ENCODE results near the gene PDXK. TPM values are rescaled to one million over a fixed set of nuclear protein-coding genes. Genes with fewer than 3 reads are reported as not detected.

PDXK gene
- total and polyA plus RNA-seq, 10 of the 15 experiments (the other 5 are each of a cell fraction or from before 2014, with no cell fraction given): 3.7 to 141 (median 60.0) TPM

DNA sequence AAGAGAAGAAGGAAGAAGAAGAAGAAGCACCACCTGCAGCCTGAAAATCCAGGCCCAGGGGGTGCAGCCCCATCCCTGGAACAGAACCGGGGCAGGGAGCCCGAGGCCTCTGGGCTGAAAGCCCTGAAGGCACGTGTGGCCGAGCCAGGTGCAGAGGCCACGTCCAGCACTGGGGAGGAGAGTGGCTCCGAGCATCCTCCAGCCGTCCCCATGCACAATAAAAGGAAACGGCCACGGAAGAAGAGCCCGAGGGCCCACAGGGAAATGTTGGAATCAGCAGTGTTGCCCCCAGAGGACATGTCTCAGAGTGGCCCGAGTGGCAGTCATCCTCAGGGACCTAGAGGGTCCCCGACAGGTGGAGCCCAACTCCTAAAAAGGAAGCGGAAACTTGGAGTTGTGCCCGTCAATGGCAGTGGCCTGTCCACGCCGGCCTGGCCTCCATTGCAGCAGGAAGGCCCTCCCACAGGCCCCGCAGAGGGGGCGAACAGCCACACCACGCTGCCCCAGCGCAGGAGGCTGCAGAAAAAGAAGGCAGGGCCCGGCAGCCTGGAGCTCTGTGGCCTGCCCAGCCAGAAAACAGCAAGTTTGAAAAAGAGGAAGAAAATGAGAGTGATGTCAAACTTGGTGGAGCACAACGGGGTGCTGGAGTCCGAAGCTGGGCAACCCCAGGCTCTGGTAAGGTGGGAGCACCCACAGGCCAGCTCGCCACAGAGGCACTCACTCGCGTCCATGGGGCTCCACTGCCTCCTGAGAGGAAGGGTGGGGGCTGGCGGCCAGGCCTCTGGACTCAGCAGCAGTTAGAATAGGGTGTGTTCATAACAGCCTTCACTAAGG lies 31.1 kb upstream of the PDXK start:
- no peaks in the 10 kb centered on the region for H3K79me2 ChIP-seq (ENCODE audit: control insufficient read depth, insufficient read depth, low read length)
- no peak overlapping the region for H2AFZ ChIP-seq (ENCODE audit: control insufficient read depth, low read depth, low read length)
- FAIRE-seq: no peak
- H4K20me1 ChIP-seq (ENCODE audit: control insufficient read depth, insufficient read depth): no peaks in the 10 kb centered on the region
- CTCF ChIA-PET: interaction anchor here (1.0 kb wide), 1 partner anchor 42 kb away, joined by 3 read pairs; no protein-coding TSS in a partner anchor
- ATAC-seq: peak; percentile 38
- WGBS (ENCODE audit: insufficient coverage, insufficient replicate concordance, low lambda C conversion rate, missing lambda C conversion rate): 69% methylated on average over 27 of the region's 27 CpGs
- H3K4me3 ChIP-seq: no peak overlapping the region
- peaks cover 38 to 60% of the 10 kb centered on the region in 2 experiments for H3K36me3 ChIP-seq (ENCODE audit: control insufficient read depth in 2 of 2, insufficient read depth in 2 of 2, low read length in 1 of 2)
- intact Hi-C loops (cut with micrococcal nuclease; ENCODE audit: unreplicated experiment) (no loop called here), in situ Hi-C loops (cut with MboI) (loop anchor here (25.0 kb wide), 1 partner anchor 1475 kb away; the partner anchor contains the start of gene ABCG1)
- no peak for DNase-seq (ENCODE audit: low read depth, low spot score)
- SMC1A ChIA-PET (ENCODE audit: uncharacterized antibody, unreplicated experiment): interaction anchor here (1.2 kb wide), 1 partner anchor 92 kb away, joined by 3 read pairs; no protein-coding TSS in a partner anchor
- RAD21 ChIA-PET (ENCODE audit: unreplicated experiment): no interaction called here
- H3K9me3 ChIP-seq (replicated peaks; ENCODE audit: control insufficient read depth, insufficient read depth, low read length): no peaks in the 10 kb centered on the region
- POLR2A ChIA-PET: no interaction called here
- no peaks in the 10 kb centered on the region for H3K27me3 ChIP-seq (replicated peaks in 1 of 2; ENCODE audit: control insufficient read depth in 2 of 2, insufficient read depth in 2 of 2, low read length in 1 of 2)
- no peak overlapping the region for H3K9ac ChIP-seq (ENCODE audit: control insufficient read depth, insufficient read depth, low read length)
- TF ChIP-seq, protein P1, sequence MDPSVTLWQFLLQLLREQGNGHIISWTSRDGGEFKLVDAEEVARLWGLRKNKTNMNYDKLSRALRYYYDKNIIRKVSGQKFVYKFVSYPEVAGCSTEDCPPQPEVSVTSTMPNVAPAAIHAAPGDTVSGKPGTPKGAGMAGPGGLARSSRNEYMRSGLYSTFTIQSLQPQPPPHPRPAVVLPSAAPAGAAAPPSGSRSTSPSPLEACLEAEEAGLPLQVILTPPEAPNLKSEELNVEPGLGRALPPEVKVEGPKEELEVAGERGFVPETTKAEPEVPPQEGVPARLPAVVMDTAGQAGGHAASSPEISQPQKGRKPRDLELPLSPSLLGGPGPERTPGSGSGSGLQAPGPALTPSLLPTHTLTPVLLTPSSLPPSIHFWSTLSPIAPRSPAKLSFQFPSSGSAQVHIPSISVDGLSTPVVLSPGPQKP (IDR thresholded peaks at IDR 0.05; ENCODE audit: low read depth, low read length): no peak
- TF ChIP-seq ZNF24 (IDR thresholded peaks at IDR 0.05): no peak
- TF ChIP-seq MXI1 (IDR thresholded peaks at IDR 0.05; ENCODE audit: low read depth, low read length): no peak
- TF ChIP-seq TCF7 (IDR thresholded peaks at IDR 0.05; ENCODE audit: borderline replicate concordance): no peak
- TF ChIP-seq, protein P2, sequence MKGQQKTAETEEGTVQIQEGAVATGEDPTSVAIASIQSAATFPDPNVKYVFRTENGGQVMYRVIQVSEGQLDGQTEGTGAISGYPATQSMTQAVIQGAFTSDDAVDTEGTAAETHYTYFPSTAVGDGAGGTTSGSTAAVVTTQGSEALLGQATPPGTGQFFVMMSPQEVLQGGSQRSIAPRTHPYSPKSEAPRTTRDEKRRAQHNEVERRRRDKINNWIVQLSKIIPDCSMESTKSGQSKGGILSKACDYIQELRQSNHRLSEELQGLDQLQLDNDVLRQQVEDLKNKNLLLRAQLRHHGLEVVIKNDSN (IDR thresholded peaks at IDR 0.05; ENCODE audit: borderline replicate concordance, extremely low read length, insufficient read depth, low read depth, low read length): no peak
- TF ChIP-seq POLR2A (IDR thresholded peaks at IDR 0.05; ENCODE audit: low read depth, low read length): no peak
- TF ChIP-seq, protein P3, sequence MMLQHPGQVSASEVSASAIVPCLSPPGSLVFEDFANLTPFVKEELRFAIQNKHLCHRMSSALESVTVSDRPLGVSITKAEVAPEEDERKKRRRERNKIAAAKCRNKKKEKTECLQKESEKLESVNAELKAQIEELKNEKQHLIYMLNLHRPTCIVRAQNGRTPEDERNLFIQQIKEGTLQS (IDR thresholded peaks at IDR 0.05; ENCODE audit: borderline replicate concordance, extremely low read depth, low read depth, low read length): no peak
- TF ChIP-seq NFYB (IDR thresholded peaks at IDR 0.05; ENCODE audit: insufficient read depth, low read depth, low read length): no peak
- TF ChIP-seq ZBED1 (IDR thresholded peaks at IDR 0.05; ENCODE audit: borderline replicate concordance): no peak
- no peak for TF ChIP-seq RBBP5 (conservative IDR thresholded peaks at IDR 0.05)
- TF ChIP-seq, protein P4, sequence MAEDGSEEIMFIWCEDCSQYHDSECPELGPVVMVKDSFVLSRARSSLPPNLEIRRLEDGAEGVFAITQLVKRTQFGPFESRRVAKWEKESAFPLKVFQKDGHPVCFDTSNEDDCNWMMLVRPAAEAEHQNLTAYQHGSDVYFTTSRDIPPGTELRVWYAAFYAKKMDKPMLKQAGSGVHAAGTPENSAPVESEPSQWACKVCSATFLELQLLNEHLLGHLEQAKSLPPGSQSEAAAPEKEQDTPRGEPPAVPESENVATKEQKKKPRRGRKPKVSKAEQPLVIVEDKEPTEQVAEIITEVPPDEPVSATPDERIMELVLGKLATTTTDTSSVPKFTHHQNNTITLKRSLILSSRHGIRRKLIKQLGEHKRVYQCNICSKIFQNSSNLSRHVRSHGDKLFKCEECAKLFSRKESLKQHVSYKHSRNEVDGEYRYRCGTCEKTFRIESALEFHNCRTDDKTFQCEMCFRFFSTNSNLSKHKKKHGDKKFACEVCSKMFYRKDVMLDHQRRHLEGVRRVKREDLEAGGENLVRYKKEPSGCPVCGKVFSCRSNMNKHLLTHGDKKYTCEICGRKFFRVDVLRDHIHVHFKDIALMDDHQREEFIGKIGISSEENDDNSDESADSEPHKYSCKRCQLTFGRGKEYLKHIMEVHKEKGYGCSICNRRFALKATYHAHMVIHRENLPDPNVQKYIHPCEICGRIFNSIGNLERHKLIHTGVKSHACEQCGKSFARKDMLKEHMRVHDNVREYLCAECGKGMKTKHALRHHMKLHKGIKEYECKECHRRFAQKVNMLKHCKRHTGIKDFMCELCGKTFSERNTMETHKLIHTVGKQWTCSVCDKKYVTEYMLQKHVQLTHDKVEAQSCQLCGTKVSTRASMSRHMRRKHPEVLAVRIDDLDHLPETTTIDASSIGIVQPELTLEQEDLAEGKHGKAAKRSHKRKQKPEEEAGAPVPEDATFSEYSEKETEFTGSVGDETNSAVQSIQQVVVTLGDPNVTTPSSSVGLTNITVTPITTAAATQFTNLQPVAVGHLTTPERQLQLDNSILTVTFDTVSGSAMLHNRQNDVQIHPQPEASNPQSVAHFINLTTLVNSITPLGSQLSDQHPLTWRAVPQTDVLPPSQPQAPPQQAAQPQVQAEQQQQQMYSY (CRISPR knock-in tag; IDR thresholded peaks at IDR 0.05): no peak
- TF ChIP-seq TARDBP (IDR thresholded peaks at IDR 0.05; ENCODE audit: borderline replicate concordance): no peak
- no peak for TF ChIP-seq SRF (IDR thresholded peaks at IDR 0.05; ENCODE audit: low read depth in 2 of 2, low read length in 2 of 2)
- TF ChIP-seq, protein P5, sequence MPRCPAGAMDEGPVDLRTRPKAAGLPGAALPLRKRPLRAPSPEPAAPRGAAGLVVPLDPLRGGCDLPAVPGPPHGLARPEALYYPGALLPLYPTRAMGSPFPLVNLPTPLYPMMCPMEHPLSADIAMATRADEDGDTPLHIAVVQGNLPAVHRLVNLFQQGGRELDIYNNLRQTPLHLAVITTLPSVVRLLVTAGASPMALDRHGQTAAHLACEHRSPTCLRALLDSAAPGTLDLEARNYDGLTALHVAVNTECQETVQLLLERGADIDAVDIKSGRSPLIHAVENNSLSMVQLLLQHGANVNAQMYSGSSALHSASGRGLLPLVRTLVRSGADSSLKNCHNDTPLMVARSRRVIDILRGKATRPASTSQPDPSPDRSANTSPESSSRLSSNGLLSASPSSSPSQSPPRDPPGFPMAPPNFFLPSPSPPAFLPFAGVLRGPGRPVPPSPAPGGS (IDR thresholded peaks at IDR 0.05; ENCODE audit: borderline replicate concordance, insufficient read depth, low read depth, low read length, poor library complexity, severe bottlenecking): no peak
- no peak for TF ChIP-seq MEF2B (IDR thresholded peaks at IDR 0.05; ENCODE audit: partially characterized antibody, poor library complexity, severe bottlenecking)
- H3K4me2 ChIP-seq (ENCODE audit: control insufficient read depth, insufficient read depth): no peak overlapping the region
- H3K4me1 ChIP-seq (ENCODE audit: control insufficient read depth, insufficient read depth, low read length): no peaks in the 10 kb centered on the region
- no peak overlapping the region for H3K27ac ChIP-seq (ENCODE audit: control insufficient read depth, insufficient read depth)
- no TSS peak for BruUV-seq (replicated peaks)

Data from GM12878 (cell line).